Osteoblast (primary cell): ENCODE results near the gene KISS1R. TPM values are rescaled to one million over a fixed set of nuclear protein-coding genes. Genes with fewer than 3 reads are reported as not detected.

ENCODE experiments used
- DNase-seq: peaks from one replicate; pipeline ENCODE4 v3.0.0; 2011; ENCODE audit warnings: low spot score, mixed read lengths; ENCODE audit not compliant: insufficient read length; ENCODE audit errors: missing footprints
- H2AFZ ChIP-seq: 2 replicates; pipeline ENCODE4 v1.6.0; 2011; ENCODE audit warnings: mild to moderate bottlenecking, low read length
- H3K27ac ChIP-seq: 2 replicates; pipeline ENCODE4 v1.5.1; 2011; ENCODE audit warnings: mild to moderate bottlenecking, low read depth, low read length, moderate library complexity
- H3K27me3 ChIP-seq: 2 replicates; pipeline ENCODE4 v1.6.0; 2012; ENCODE audit warnings: mild to moderate bottlenecking, control low read depth, inconsistent platforms, low read length, moderate library complexity; ENCODE audit not compliant: insufficient read depth
- H3K36me3 ChIP-seq: 2 replicates; pipeline ENCODE4 v1.5.1; 2011; ENCODE audit warnings: mild to moderate bottlenecking, low read length, control low read depth, moderate library complexity; ENCODE audit not compliant: insufficient read depth
- H3K4me1 ChIP-seq: 2 replicates; pipeline ENCODE4 v1.5.1; 2011; ENCODE audit warnings: mild to moderate bottlenecking, low read length, control low read depth, moderate library complexity; ENCODE audit not compliant: insufficient read depth
- H3K4me2 ChIP-seq: 2 replicates; pipeline ENCODE4 v1.6.0; 2011; ENCODE audit warnings: mild to moderate bottlenecking, low read length; ENCODE audit not compliant: insufficient read depth
- H3K4me3 ChIP-seq: fragments of 200-600 bp; sonication (generic); 3 replicates; pipeline ENCODE4 v1.5.1; 2012; ENCODE audit warnings: mild to moderate bottlenecking, low read length, inconsistent platforms; ENCODE audit not compliant: insufficient read depth
- H3K79me2 ChIP-seq: 2 replicates; pipeline ENCODE4 v1.6.0; 2012; ENCODE audit warnings: mild to moderate bottlenecking, low read length, control low read depth, inconsistent platforms; ENCODE audit not compliant: insufficient read depth
- H3K9me3 ChIP-seq: 2 replicates; pipeline ENCODE4 v1.5.1; 2011; ENCODE audit warnings: low read depth, low read length, control low read depth
- H4K20me1 ChIP-seq: 2 replicates; pipeline ENCODE4 v1.6.0; 2012; ENCODE audit warnings: mild to moderate bottlenecking, low read length, control low read depth; ENCODE audit not compliant: insufficient read depth
- total RNA-seq: library from RNA; depleted of rRNA; stranded (reverse); fragments of >200 nt; gene quantifications from 2 replicates; pipeline ENCODE4 v1.2.3, GENCODE V29; 2012
- TF ChIP-seq, protein P1 (sequence below): IDR thresholded peaks from 2 replicates; pipeline ENCODE4 v1.5.1; 2011; ENCODE audit warnings: mild to moderate bottlenecking, low read depth, low read length, moderate library complexity; ENCODE audit errors: extremely low read depth

KISS1R gene
- total RNA-seq, 1 donor = not detected

DNA sequence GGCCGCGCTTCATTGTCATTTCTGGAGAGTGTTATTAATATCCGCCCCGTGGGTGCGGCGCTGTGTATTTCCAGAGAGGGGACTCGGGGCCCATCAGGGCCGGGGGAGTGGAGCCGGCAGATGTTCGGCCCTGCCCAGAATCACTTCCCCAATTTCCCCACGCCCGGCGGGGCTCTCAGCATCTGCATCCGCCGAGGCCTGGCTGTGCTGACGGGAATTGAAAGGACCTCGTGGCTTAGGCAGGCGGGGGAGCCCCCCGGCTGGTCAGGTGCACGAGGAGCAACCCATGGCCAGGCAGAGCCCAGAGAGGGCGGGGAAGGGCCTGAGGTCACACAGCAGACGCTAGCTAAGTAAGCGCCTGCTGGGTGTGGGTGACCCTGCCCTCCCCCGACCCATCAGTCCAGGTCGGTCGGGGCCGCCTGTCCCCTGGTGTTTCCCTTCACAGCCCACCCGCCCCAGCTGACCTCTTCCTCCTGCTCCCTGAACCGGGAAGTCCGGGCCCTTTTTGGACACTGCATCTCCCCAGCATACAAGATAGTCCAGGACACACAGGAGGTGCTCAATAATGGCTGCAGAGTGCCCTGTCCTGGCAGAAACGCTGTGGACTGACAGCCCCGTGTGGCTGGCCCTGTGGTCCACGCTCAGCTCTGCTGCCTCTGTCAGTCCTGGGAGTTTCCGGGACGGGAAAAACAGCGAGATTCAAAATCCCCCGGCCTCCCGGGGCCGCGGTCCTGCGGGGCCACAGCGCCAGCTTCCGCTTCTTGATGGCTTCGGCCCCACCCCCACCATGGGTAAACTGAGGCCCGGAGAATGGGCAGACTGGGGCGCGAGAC is 30.8 kb downstream of the KISS1R start:
- Histone ChIP-seq H3K4me2 (no peak overlapping the region), H3K4me1 (peaks cover 6% of the 10 kb centered on the region), H3K79me2 (peaks cover 26% of the 10 kb centered on the region), H3K36me3 (no peaks in the 10 kb centered on the region), H3K27ac (no peak overlapping the region), H3K9me3 (no peaks in the 10 kb centered on the region), H2AFZ (no peak overlapping the region), H3K27me3 (no peaks in the 10 kb centered on the region), H4K20me1 (peaks cover 17% of the 10 kb centered on the region), H3K4me3 (no peak overlapping the region)
- TF ChIP-seq, protein P1, sequence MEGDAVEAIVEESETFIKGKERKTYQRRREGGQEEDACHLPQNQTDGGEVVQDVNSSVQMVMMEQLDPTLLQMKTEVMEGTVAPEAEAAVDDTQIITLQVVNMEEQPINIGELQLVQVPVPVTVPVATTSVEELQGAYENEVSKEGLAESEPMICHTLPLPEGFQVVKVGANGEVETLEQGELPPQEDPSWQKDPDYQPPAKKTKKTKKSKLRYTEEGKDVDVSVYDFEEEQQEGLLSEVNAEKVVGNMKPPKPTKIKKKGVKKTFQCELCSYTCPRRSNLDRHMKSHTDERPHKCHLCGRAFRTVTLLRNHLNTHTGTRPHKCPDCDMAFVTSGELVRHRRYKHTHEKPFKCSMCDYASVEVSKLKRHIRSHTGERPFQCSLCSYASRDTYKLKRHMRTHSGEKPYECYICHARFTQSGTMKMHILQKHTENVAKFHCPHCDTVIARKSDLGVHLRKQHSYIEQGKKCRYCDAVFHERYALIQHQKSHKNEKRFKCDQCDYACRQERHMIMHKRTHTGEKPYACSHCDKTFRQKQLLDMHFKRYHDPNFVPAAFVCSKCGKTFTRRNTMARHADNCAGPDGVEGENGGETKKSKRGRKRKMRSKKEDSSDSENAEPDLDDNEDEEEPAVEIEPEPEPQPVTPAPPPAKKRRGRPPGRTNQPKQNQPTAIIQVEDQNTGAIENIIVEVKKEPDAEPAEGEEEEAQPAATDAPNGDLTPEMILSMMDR = no peak
- DNase-seq = no peak

DNA sequence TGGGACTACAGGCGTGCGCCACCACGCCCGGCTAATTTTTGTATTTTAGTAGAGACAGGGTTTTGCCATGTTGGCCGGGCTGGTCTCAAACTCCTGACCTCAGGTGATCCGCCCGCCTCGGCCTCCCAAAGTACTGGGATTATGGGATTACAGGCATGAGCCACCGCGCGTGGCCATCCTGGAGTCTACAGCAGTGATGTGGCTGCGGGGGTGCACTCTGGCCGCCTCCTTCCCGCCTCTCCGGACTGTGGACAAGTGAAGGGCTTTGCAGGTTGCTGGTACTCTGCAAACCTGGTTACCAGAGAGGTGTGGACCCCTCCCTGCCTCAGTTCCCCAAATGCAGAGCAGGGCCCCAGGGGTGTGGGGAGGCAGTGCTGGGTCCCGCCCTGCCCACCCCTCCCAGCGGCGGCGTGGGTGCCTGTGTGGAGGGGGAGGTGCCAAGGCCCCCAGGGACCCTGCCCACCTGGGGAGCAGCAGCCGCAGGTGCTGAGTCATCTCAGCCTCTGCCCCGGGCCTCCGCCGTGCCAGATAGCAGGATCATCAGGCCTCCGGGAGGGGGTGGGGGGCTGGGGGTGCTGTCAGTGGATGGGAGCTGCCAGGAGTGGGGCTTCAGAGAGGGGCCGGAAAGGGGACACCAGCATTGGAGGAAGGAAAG is 31.8 kb downstream of the KISS1R start:
- H2AFZ ChIP-seq = no peak overlapping the region
- peaks cover 13% of the 10 kb centered on the region for H4K20me1 ChIP-seq
- H3K4me2 ChIP-seq = no peak overlapping the region
- H3K36me3 ChIP-seq = no peaks in the 10 kb centered on the region
- DNase-seq = no peak
- no peaks in the 10 kb centered on the region for H3K9me3 ChIP-seq
- H3K27me3 ChIP-seq = no peaks in the 10 kb centered on the region
- H3K79me2 ChIP-seq = peaks cover 27% of the 10 kb centered on the region
- H3K27ac ChIP-seq = no peak overlapping the region
- TF ChIP-seq, protein P1 = no peak
- peaks cover 6% of the 10 kb centered on the region for H3K4me1 ChIP-seq
- no peak overlapping the region for H3K4me3 ChIP-seq

DNA sequence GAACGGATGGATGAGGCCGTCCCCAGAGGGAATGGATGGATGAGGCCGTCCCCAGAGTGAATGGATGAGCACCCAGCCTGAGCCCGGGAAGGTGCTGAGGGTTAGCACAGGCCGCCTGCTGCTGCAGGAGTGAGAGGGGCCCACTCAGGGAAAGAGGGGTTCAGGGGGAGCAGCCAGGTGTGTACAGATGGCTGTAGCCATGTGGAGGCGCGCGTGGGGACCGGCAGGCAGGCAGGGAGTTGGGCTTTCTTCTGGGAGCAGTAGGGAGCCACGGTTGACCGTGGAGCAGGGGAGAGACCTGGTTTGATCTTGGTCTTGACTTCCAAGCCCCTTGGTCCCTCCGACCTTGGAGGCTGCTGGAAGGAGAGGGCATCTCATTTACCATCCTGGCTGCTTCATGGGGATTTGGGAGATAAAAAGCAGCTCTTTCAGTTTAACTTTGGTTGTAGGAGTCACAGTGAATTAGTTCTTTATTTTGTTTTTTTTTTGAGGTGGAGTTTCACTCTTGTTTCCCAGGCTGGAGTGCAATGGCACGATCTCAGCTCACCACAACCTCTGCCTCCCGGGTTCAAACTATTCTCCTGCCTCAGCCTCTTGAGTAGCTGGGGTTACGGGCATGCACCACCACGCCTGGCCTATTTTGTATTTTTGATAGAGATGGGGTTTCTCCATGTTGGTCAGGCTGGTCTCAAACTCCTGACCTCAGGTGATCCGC is 33.4 kb downstream of the KISS1R start:
- TF ChIP-seq, protein P1 = no peak
- H3K79me2 ChIP-seq = peaks cover 20% of the 10 kb centered on the region
- DNase-seq = no peak

More for the DNA sequence above, 33.4 kb downstream of the KISS1R start:
- H3K27ac ChIP-seq = no peak overlapping the region
- H3K27me3 ChIP-seq = no peaks in the 10 kb centered on the region
- H3K4me3 ChIP-seq = no peak overlapping the region
- H3K4me1 ChIP-seq = peaks cover 6% of the 10 kb centered on the region
- no peak overlapping the region for H2AFZ ChIP-seq
- H4K20me1 ChIP-seq = peaks cover 4% of the 10 kb centered on the region
- no peak overlapping the region for H3K4me2 ChIP-seq
- no peaks in the 10 kb centered on the region for H3K9me3 ChIP-seq
- H3K36me3 ChIP-seq = no peaks in the 10 kb centered on the region
